NK-92 treated with Interleukin-12 subunit alpha and Interleukin-12 subunit beta, amount 100 ng/mL, for 24 hours (cell line): ENCODE measurements around the gene BUB1.
"Not testable (repeated sequence)": the region's sequence is repeated elsewhere in the genome, so short reads cannot be mapped to it uniquely, and the experiment has no call there.

ENCODE experiments used
- DNase-seq: peaks from one replicate; lab custom pipeline; 2025; lab: John Stamatoyannopoulos, UW

The BUB1 gene

GRCh38 chr2:110677530-110678456, at the start of gene BUB1:
TSS of gene BUB1 (minus strand) at chr2:110678063. CDS start at chr2:110677995, 68 bp downstream.
- DNase-seq: peak; percentile 97

- DNase-seq: no peak
Measured at GRCh38 chr2:110726285-110726684, 48.4 kb upstream of the BUB1 start.

GRCh38 chr2:110725859-110726258, 48.0 kb upstream of the BUB1 start:
- DNase-seq: no peak

GRCh38 chr2:110725370-110725769, 47.5 kb upstream of the BUB1 start:
- DNase-seq: no peak

- DNase-seq: no peak
Measured at GRCh38 chr2:110724820-110725219, 47.0 kb upstream of the BUB1 start.

GRCh38 chr2:110720547-110720946, 42.7 kb upstream of the BUB1 start:
- no peak for DNase-seq

- no peak for DNase-seq
Measured at GRCh38 chr2:110718990-110719389, 41.1 kb upstream of the BUB1 start.

GRCh38 chr2:110718382-110718781, 40.5 kb upstream of the BUB1 start:
- DNase-seq: no peak

GRCh38 chr2:110717734-110718133, 39.9 kb upstream of the BUB1 start:
- DNase-seq: no peak

GRCh38 chr2:110716959-110717645, 39.2 kb upstream of the BUB1 start:
- DNase-seq: no peak

GRCh38 chr2:110714452-110715224, 36.8 kb upstream of the BUB1 start:
- no peak for DNase-seq

- DNase-seq: peak; percentile 30
Measured at GRCh38 chr2:110713513-110714362, 35.9 kb upstream of the BUB1 start.

GRCh38 chr2:110712737-110713136, 34.9 kb upstream of the BUB1 start:
- no peak for DNase-seq

- DNase-seq: no peak
Measured at GRCh38 chr2:110708455-110708854, 30.6 kb upstream of the BUB1 start.

- DNase-seq: no peak
Measured at GRCh38 chr2:110707386-110707965, 29.6 kb upstream of the BUB1 start.

- no peak for DNase-seq
Measured at GRCh38 chr2:110702514-110703380, 24.9 kb upstream of the BUB1 start.

- DNase-seq: not testable (repeated sequence)
Measured at GRCh38 chr2:110698253-110698652, 20.4 kb upstream of the BUB1 start.

GRCh38 chr2:110695146-110695898, 17.5 kb upstream of the BUB1 start:
- DNase-seq: not testable (repeated sequence)

GRCh38 chr2:110691612-110692258, 13.9 kb upstream of the BUB1 start:
- DNase-seq: no peak
